NCI-H2227 (cell line): ENCODE data around the gene SMIM41.
"Not testable (repeated sequence)": the region's sequence is repeated elsewhere in the genome, so short reads cannot be mapped to it uniquely, and the experiment has no call there.

Source experiments
- DNase-seq: peaks from one replicate; lab custom pipeline; 2025; ENCODE audit not compliant: unreplicated experiment; lab: John Stamatoyannopoulos, UW

Gene SMIM41

DNA sequence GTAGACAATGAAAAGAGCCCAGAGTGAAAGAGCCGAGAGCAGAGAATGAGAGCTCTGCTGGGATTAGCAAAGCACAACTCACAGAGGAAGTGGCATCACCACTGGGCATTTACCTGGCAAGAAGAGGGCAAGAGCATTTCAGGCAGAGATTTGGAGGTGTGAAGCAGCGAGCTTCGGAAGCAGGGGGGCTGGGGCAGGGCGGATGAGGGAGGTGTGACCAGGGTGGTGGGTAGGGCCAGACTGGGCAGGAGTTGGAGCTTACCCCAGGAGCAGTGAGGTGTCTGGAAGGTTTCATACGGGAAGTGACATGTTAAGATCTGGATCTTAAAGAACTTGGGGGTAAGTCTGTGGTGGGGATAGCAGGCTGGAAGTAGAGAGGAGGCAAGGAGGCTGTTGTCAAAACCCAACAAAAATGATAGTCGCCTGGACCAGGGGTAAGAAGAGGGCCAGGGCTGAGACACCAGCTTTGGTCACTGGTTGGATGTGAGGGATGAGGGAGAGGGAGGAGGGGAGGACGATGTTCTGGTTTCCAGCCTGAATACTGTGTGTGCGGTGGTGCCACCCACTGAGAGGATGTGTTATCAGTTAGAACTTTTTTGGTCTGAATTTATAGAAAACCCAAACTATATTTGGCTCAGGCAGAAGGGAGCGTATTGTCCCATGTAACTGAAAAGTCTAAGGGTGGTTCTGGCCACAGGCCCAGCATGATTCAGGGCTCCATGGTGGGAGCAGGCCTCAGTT is 5.2 kb downstream of the SMIM41 start:
- DNase-seq: no peak

DNA sequence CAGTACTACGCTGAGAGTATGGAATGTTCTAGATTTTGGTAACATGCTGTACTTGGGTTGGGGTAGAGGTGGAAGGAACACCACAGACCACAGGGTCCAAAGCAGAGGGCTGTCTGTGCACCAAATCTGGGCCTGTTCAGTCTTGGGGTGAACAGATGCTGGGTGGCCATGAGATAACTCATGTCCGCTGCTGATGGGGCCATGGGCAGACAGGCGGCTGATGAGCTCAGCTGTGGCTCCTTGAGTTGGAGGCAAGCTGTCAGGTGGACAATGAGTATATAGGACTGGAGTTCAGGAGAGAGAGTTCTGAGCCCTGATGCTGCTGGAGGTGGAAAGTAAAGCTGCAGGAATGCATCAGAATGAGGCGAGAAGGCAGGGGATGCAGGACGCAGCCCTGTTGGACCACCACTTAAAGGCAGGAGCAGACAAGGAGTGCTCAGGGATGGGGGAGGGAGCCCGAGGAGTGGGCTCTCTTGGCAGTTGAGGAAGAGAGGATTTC is 6.2 kb downstream of the SMIM41 start:
- no peak for DNase-seq

DNA sequence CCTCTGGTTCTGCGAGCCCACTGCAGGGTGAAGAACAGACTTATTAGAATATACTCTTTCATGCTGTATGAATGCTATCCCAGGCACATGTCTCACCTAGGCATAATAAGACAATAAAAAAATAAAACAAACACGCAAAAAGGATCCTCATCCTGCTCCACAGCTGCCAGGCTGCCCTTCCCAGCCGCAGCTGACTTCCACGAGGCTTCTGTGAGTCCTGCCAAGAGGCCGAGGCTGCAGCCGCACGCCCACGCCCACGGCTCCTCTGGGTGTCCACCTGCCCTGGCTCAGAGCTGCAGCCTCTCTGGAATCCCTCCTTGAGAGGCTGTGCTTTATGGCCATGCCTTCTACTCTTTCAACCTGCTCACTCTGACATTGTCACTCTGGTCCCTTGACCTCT is 6.9 kb downstream of the SMIM41 start:
- no peak for DNase-seq

DNA sequence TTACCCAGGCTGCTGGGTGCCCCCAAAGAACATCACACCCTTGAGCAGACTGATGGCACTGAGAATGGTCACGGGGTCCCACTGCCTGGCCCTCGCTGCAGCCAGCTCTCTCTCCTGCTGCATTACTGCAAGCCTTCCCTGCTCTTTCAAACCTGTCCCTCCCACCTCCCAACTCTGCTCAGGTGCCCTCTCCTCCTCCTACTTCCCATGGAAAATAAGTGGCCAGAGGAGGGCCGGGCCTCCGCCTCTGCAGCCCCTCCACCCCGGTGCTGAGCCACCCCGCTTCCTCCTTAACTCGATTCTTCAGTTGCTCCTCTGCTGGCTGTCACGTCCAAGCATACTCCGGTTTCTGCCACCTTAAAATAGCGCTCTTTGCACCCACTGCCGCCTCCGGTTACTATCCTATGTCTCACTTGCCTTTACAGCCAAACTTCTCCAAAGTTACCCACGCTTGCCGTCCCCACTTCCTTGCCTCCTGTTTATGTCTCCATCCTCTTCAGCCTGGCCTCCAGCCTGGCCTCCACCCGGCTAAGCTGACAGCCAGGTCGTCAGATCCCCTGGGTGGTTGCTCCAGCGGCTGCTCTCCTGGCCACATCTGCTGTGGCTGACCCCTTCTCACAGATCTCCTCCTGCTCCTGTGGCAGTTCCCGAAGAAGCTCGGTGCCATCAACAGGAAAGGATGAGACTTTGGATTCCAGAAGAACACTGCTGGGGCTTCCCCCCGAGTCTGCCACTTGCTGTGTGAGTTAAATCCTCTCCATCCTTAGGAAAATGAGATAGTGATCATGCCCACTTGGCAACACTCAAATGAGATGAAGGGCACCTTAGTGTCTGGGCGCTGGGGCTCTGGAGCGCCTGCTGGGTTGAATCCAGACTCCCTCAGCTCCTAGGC is 7.7 kb downstream of the SMIM41 start:
- DNase-seq: no peak

DNA sequence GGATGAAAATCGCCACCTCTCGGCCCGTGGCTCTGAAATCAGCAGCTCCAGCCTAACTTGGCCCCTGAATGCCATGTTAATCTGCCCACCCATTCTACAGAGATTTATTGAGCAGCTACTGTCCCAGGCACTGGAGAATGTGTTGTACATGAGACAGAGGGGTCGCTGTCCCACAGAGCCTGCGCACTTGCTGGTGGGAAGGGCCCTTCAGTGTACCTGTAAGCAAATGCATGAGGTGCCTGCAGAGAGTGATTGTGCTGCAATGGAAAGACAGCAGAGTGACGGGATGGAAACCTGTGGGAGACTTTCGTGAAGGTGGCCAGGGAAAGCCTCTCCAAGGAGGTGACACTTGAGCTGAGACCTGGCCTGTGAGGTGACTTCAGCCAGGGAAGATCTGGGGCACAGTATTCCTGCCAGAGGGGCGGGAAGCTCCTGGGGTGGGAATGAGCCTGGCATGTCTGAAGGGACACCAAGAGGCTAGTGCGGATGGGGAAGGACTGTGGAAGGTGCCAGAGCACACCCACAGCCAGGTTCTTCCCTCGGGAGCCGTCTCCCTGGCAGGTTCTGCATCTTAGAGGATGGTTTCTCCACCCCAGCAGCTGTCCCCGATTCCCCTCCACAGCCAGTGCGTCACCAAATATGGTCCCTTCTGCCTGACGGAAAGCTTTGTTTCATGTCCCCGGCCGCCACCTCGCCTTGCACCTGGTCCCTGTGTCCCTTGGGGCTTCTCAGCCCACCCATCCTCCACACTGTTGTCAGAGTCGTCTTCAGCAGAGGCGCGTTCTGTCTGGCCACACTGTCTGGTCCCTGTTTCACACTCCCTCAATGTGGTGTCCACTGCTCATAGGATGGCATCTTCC is 8.7 kb downstream of the SMIM41 start:
- DNase-seq: no peak

DNA sequence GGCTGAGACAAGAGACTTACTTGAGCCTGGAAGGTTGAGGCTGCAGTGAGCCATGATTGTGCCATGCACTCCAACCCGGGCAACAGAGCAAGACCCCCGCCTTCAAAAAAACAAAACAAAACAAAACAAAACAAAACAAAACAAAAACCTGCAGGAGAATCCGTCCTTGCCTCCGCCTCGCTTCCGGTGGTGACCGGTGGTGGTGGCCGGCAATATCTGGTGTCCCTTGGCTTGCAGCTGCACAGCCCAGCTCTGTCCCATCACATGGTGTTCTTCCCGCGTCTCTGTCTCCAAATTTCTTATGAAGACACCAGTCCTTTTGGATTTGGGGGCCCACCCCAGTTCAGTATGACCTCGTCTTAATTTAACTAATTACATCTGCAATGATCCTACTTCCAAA is 10.0 kb downstream of the SMIM41 start:
- no peak for DNase-seq

DNA sequence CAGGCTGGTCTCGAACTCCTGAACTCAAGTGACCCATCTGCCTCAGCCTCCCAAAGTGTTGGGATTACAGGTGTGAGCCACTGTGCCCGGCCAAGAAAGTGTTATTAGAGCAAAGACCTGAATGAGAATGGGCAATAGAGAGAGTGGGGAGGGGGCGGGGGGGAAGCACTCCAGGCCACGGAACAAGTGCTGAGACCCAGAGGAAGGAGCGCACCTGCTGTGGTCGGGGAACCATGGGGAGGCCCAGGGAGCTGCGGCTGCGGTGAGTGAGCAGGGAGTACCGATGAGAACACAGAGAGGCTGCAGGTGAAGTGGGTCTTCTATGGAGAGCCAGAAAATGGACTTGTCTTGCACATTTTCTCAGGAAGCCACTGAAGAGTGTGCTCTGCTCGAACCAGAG is 10.8 kb downstream of the SMIM41 start:
- DNase-seq: no peak

DNA sequence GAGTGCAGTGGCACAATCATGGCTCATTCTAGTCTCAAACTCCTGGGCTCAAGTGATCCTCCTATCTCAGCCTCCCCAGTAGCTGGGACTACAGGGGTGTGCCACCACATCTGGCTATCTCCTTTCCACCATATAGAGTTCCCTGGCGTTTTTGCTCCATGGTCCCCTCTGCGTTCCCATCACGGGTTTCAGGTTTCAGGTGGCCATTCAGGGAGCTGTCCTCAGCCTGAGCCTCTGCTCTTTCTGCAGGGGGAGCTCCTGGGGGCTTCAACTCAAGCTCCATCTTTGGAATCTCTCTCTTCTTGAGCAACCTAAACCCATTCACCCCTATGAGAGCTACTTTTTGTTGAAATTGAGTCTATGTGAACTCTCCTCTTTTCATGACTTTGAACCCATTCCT is 11.6 kb downstream of the SMIM41 start:
- no peak for DNase-seq

DNA sequence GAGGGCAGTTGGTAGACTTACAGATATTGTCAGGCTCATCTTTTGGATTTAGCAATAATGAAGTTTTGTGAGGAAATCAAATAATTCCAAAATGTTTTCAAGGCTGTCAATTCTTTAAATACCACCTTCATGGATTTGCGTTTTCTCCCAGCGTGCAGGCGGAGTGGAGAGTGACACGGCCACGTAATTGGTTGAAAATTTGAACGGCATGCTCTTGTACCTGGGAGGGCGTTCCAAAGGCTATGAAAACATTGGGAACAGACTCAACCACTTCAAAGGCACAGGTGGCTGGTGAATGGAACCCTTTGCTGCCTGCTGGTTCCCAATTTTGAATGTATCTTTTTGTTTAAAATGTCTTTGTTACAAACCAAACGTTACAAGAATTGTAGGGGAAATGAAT is 12.4 kb downstream of the SMIM41 start:
- DNase-seq: no peak

DNA sequence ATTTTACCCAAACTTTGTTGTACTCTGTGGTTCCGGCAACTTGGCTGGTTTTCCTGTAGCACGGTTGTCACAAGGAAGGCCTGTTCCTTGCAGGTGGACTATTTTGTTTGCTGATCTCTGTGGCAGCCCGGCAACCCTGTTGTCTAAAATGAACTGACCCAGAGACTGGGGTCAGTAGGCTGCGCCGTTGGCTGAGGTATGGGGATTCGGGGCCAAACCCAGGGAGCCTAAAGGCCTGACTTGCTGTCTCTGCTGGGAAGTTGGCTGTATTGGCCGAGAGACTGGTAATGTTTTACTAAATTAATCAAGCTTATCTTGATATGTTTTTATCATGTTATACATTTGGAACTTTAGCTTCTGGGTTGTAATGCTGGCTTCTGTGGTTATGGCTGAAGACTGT is 13.8 kb downstream of the SMIM41 start:
- no peak for DNase-seq

DNA sequence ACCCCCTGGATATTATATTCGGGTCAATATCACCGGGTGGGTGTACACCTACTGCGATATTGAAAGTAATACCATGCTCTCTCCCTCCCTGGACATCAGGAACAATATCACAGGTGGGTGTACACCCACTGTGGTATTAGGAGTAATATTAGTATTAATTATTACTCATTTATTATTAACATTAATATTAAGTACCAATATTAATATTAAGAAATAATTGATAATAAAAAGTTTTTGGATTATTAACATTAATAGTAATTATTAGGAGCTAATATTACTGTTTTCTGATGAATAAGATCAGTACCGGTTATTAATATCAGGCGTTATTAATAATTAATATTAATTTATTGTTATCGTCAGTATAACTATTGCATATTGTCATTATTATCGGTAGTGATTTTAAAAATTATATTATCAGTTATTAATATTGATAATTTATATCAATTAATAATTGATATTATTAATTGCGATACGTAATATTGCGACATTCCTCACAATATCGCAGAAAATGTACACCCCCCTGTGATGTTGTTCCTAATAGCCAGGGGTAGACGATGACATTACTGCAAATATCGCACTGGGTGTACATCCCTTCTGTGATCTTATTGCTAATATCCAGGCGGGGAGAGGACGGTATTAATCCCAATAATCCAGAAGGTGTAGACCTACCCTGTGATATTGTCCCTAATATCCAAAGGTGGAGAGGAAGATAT is 17.0 kb downstream of the SMIM41 start:
- DNase-seq: no peak

DNA sequence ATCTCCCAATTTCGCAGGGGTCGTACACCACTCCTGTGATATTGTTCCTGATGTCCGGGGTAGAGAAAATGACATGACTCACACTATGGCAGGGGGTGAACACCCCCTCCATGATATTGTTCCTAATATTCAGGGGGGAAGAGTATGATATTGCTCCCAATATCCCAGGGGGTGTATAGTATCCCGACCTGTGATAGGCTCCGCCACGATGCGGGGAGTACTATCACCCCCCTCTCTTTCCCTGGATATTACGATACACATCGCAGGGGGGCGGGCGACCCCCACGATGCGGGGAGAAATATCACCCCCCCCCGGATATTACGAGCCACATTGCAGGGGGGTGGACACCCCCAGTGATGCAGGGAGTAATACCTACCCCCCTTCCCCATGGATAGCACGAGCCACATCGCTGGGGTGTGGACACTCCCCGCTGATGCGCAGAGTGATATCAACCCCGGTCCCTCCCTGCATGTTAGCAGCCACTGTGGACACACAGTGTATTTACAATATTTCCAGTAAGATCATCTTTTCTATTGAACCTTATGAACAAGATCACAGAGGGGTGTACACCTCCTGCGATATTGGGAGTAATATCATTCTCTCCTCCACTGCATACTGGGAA is 17.7 kb downstream of the SMIM41 start:
- no peak for DNase-seq

DNA sequence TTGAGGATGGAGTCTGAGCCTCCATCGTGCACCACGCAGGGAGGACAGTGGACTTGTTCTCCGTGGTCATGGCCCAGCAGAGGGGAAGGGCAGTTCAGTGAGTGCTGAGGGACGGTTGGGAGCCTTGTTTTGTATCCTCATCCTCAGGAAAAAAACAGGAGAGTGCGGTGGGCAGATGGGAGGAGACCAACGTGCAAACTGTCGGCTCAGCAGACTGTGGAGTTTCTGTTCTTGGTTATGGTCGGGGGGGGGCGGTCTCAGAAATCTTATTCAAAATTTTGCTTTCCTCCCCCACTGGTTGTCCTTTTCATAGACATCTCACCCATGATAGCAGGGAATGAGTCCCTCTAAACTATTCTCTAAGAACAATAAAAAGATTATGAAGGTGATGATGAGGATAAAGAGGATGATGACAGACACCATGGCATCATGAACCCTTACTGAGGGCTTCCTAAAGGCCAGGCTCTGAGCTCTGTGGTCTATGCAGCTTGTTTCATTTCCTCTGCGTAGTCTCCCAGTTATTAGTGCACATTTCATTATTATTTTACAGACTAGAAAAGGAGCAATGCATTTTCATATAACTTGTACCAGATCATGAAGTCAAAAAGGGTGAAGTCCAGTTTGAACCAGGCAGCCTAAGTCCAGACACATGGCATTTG is 25.1 kb downstream of the SMIM41 start:
- not testable (repeated sequence) for DNase-seq

DNA sequence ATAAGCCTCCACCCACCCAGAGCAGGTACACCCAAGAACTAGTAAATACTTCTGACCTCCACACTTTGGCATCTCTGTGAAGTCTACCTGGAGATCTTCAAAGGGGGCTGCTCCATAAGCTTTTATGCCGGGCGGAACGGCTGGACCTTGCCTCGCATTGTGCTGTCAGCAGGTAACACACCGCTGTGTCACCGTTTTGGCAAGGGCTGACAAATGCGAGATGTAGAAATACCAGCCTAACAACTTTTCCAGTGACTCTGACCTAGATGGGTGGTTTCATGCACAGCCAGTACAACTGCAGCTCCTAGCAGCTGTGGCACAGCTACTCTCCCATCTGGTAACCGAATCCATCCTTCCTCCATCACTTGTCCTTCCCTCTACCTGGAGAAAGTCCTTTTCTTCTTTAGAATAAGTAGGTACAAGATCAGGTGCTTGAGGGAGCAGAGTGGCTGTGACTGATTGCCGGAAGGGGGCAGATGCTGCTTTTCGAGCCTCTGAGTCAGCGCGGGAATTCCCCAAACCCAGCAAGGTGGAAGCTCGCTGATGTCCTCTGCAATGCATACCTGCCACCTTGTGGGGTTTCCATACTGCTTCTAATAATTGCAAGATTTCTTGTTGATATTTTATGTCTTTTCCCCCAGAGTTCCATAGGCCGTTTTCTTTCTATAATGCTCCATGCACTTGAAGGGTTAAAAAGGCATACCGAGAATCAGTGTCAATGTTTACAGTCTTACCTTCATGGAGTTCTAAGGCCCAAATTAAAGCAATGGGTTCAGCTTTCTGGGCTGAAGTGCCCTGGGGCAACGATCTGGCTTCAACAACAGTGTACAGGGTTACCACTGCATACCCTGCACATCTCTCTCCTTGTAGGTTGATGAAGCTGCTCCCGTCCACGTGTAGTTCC is 37.0 kb downstream of the SMIM41 start:
- not testable (repeated sequence) for DNase-seq

DNA sequence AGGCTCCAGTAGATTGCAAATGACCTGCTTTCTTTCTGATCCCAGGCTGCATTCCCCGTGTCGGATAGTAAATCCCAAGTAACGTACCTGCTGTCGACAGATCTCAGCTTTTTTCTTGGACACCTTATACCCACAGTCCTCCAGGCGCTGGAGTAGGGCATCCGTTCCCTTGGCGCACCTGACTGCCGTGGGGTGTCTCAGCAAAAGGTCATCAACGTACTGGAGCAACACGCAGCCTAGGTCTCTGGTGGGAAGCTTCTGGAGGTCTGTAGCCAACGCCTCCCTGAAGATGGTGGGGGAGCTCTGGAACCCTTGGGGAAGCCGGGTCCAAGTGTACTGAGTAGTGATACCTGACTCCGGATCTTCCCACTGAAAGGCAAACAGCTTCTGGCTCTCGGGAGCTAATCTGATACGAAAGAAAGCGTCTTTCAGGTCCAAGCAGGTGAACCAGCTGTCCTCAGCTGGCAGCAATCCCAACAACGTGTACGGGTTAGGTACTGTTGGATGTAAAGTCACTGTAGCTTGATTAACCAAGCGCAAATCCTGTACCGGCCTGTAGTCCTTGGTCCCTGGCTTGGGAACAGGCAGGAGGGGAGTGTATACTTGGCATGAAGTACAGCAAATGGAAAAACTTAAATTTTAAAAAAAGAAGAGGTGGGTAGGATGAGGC is 38.4 kb downstream of the SMIM41 start:
- DNase-seq: not testable (repeated sequence)

DNA sequence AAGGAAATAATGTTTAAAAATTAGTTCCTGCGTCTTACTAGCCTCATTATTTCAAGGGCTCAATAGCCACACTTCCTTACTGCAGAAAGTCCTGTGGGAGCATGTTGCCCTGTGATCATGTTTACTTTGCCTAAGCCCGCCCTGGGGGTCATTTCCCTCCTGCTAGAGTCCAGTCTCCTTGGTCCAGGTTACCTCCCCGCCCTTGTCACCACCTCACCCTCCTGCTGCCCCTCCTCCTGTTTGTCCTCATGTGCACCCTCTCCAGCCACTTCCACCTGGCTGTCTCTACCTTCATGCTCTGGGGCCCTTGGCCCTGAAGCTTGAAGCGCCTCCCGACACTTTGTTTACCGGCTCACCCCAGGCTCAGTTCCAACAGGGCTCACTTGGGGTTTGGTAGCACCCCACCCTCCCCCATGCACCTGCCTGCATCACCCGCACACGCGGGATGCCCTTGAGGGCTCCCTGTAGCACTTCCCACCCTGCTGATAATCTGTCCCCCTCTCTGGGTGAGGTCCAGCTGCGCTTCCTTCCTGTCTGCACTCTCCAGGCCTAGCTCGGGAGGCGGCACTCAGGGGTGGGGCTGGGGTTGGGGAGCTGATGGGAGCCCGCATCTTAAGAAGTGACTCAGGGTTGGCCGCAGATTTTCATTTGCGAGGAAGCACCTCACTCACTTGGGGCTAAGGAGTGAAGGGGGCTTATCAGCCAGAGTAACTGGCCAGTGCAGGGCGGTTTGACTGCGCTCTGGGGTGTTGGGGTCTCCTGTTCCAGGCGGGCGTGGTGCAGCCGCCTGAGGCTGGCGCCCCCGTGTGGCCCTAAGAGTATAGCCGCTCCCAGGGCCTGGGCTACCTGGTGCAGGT is 40.1 kb downstream of the SMIM41 start:
- DNase-seq: no peak
